ENCODE data around the gene FAHD2A.

GRCh38 chr2:95354925-95355324 is 47.6 kb upstream of the FAHD2A start:
- TF ChIP-seq CTCF (IDR thresholded peaks at IDR 0.05; ENCODE audit: insufficient read depth, low read length, poor library complexity, severe bottlenecking) (no peak), EZH2phosphoT487 (conservative IDR thresholded peaks at IDR 0.05; ENCODE audit: low read length) (no peak)
